CD4-positive, alpha-beta T cell treated with Interferon gamma for 1 hour (primary cell): ENCODE results near the gene CHST9.
"Not testable (repeated sequence)": the region's sequence is repeated elsewhere in the genome, so short reads cannot be mapped to it uniquely, and the experiment has no call there.

ENCODE experiments used
- DNase-seq: peaks from one replicate; pipeline ENCODE4 v3.0.0-alpha.2; 2020

The CHST9 gene

GRCh38 chr18:26993568-26993967 lies 191.5 kb downstream of the CHST9 start:
- DNase-seq = no peak

- DNase-seq = no peak
Observed at GRCh38 chr18:26992926-26993325, 192.2 kb downstream of the CHST9 start.

- DNase-seq = no peak
Observed at GRCh38 chr18:26989842-26990241, 195.3 kb downstream of the CHST9 start.

GRCh38 chr18:26981360-26982082 lies 203.6 kb downstream of the CHST9 start:
- DNase-seq = no peak

- DNase-seq = no peak
Observed at GRCh38 chr18:26978812-26979341, 206.2 kb downstream of the CHST9 start.

GRCh38 chr18:26977781-26978180 lies 207.3 kb downstream of the CHST9 start:
- DNase-seq = no peak

GRCh38 chr18:26976206-26976605 lies 208.9 kb downstream of the CHST9 start:
- DNase-seq = no peak

GRCh38 chr18:26972549-26972948 lies 212.6 kb downstream of the CHST9 start:
- DNase-seq = not testable (repeated sequence)

GRCh38 chr18:26971409-26971808 lies 213.7 kb downstream of the CHST9 start:
- no peak for DNase-seq

- DNase-seq = no peak
Observed at GRCh38 chr18:26970637-26971036, 214.5 kb downstream of the CHST9 start.

GRCh38 chr18:26965206-26965605 lies 219.9 kb downstream of the CHST9 start:
- DNase-seq = no peak

- no peak for DNase-seq
Observed at GRCh38 chr18:26963292-26963691, 221.8 kb downstream of the CHST9 start.

- DNase-seq = no peak
Observed at GRCh38 chr18:26961839-26962238, 223.3 kb downstream of the CHST9 start.

GRCh38 chr18:26960911-26961310 lies 224.2 kb downstream of the CHST9 start:
- no peak for DNase-seq

GRCh38 chr18:26956863-26957262 lies 228.2 kb downstream of the CHST9 start:
- DNase-seq = no peak

GRCh38 chr18:26948703-26949102 lies 236.4 kb downstream of the CHST9 start:
- DNase-seq = no peak

- DNase-seq = no peak
Observed at GRCh38 chr18:26943906-26944305, 241.2 kb downstream of the CHST9 start.

- no peak for DNase-seq
Observed at GRCh38 chr18:26941584-26941983, 243.5 kb downstream of the CHST9 start.

GRCh38 chr18:26940744-26941398 lies 244.2 kb downstream of the CHST9 start:
- no peak for DNase-seq

GRCh38 chr18:26931659-26932058 lies 253.4 kb downstream of the CHST9 start:
- no peak for DNase-seq

- DNase-seq = no peak
Observed at GRCh38 chr18:26930630-26931029, 254.5 kb downstream of the CHST9 start.

GRCh38 chr18:26928670-26929313 lies 256.3 kb downstream of the CHST9 start:
- no peak for DNase-seq

- not testable (repeated sequence) for DNase-seq
Observed at GRCh38 chr18:26927822-26928221, 257.3 kb downstream of the CHST9 start.
